NOMO-1 treated with dmso at 0.1 percent for 144 hours (cell line): ENCODE measurements around the gene GPATCH3.
"Not testable (repeated sequence)": the region's sequence is repeated elsewhere in the genome, so short reads cannot be mapped to it uniquely, and the experiment has no call there.

Source experiments
- DNase-seq: peaks from one replicate; lab custom pipeline; 2025; ENCODE audit not compliant: unreplicated experiment; lab: John Stamatoyannopoulos, UW

The GPATCH3 gene, protein sequence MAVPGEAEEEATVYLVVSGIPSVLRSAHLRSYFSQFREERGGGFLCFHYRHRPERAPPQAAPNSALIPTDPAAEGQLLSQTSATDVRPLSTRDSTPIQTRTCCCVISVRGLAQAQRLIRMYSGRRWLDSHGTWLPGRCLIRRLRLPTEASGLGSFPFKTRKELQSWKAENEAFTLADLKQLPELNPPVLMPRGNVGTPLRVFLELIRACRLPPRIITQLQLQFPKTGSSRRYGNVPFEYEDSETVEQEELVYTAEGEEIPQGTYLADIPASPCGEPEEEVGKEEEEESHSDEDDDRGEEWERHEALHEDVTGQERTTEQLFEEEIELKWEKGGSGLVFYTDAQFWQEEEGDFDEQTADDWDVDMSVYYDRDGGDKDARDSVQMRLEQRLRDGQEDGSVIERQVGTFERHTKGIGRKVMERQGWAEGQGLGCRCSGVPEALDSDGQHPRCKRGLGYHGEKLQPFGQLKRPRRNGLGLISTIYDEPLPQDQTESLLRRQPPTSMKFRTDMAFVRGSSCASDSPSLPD

DNA sequence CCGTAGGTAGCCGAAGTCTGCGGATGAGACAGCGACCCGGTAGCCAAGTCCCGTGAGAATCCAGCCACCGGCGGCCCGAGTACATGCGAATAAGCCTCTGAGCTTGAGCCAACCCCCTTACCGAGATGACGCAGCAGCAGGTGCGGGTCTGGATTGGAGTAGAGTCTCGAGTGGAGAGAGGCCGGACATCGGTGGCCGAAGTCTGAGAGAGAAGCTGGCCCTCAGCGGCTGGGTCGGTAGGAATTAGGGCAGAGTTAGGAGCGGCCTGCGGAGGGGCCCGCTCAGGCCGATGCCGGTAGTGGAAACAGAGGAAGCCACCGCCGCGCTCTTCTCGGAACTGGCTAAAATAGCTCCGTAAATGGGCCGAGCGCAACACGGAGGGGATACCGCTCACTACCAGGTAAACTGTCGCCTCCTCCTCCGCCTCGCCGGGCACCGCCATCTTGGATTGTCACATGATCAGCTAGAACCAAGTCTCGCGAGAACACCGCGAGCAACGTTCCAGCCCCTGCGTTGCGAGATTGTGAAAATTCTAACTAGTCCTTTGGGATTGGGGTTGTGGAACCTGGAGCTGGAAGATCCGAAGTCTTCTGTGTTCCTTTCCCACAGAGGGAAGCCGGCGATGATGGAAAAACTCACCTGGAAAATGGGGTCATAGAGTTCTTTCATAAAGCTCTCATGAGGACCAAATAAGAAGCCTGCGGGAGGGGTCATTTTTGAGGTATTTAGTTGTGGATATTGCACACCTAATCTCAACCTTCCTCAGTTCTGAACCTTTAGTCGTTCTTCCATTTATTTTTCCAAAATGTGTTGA, at the start of gene GPATCH3:
Gene GPATCH3, minus strand, starts transcription at position 467 of the 814 bp plus-strand sequence. Its CDS starts 25 bp downstream, at position 442.
- DNase-seq: peak; percentile 56

DNA sequence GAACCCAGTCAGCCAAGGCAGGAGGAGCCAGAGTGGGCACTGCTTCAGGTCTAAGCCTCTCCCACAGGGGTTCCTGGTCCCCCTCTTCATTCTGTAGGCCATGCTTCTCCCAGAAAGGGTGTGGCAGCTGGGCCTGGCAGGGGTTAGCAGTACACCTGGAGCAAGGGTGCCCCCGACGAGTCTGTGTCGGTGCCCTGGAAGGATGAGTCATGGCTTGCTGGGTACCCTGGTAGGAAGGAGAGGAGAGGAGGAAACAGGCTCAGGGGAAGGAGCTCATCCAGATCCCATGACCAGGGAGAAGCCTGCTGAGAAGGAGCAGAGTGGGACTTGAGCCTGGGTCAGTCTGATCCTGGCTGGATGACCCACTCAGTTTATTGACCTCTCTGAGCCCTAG, 49.7 kb upstream of the GPATCH3 start:
- DNase-seq: no peak

DNA sequence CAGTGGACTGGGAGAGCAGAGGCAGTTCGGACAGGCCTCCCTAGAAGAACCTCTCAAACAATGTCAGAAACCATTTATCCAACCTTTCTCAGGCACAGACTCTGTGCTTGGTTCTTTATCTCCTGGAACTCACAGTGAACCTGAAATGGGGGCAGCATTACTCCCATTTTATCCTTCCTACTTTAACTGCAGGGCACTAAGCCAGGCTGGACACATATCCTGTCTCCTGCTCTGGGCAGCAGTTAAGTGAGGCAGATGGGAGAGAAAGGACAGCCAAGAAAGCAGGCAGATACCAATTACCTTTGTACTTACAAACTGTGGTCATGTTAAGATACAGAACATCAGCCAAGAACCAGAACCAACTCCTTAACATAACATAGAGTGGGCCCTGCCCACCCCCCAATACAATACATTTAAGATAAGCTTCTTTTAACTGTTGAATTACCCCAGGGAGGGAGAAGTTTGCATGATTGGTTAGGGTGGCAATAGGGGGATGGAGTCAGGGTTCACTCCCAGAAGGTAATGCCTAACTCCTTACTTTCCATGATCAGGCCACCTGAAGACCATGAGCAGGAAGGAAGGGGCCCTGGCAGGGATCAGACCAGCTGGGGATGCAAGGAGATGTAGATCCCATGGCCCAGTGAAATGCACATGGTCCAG, 49.1 kb upstream of the GPATCH3 start:
- no peak for DNase-seq

DNA sequence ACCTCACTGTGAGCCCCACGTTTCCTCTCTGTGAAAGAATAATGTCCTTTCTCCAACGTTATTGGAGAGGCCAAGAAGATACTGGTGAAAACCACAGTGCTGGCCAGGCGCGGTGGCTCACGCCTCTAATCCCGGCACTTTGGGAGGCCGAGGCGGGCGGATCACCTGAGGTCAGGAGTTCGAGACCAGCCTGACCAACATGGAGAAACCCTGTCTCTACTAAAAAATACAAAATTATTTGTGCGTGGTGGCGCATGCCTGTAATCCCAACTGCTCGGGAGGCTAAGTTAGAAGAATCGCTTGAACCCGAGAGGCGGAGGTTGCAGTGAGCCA, 48.4 kb upstream of the GPATCH3 start:
- not testable (repeated sequence) for DNase-seq

DNA sequence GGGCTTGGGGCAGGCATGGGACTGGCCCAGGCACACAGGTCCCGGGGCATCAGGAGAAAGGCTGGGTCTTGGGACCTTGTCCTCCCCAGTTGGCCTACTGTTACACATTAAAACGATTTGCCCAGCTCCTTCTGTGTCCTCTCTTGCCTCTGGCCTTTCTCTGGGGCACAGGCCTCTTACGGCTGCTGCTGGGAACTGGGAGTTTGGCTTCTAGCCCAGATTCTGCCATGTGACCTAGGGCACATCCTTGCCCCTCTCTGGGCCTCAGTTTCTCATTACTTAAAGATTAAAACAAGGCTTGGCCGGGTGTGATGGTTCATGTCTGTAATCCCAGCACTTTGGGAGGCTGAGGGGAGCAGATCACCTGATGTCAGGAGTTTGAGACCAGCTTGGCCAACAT, 46.0 kb upstream of the GPATCH3 start:
- no peak for DNase-seq

DNA sequence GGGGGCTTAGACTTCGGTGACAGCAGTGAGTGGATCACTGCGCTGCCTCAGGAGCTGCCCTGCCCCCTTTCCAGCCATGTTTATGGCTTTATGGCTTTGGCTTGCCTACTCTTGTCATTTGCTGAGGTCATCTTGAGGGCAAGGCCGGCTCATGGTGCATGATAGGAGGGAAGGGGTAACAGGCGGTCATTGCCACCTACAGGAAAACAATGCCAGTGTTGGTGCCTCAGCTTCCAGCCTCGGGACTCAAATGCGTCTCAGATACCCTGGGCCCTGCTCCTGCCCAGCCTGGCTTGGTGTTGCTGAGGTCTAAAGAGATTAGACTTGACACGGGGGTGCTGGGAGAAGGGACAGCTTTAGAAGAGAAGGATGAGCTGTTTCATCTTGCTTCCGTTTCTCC, 45.5 kb upstream of the GPATCH3 start:
- DNase-seq: no peak

DNA sequence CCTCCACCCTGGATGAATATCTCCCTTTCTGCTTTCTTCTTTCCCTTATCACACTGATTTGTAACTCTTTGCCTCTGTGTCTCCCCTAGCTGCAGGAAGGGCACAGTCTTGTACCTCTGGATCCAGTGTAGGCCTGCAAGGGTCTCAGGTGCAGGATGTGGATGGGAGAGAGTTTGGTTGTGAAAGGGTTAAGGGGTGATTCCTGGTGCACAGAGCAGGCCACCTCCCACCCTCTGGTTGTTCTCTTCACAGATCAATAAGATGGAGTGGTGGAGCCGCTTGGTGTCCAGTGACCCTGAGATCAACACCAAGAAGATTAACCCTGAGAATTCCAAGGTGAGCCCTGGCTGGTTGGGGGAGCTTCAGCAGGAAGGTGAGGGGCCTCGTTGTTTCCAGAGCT, 44.9 kb upstream of the GPATCH3 start:
- DNase-seq: no peak

DNA sequence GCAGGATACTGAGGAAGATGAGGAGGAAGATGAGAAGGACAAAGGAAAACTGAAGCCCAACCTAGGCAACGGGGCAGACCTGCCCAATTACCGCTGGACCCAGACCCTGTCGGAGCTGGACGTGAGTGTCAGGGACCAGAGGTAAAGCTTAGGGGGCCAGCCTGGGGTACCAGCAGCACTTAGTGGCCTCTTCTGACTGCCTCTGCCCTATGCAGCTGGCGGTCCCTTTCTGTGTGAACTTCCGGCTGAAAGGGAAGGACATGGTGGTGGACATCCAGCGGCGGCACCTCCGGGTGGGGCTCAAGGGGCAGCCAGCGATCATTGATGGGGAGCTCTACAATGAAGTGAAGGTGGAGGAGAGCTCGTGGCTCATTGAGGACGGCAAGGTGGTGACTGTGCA, 42.4 kb upstream of the GPATCH3 start:
- no peak for DNase-seq

DNA sequence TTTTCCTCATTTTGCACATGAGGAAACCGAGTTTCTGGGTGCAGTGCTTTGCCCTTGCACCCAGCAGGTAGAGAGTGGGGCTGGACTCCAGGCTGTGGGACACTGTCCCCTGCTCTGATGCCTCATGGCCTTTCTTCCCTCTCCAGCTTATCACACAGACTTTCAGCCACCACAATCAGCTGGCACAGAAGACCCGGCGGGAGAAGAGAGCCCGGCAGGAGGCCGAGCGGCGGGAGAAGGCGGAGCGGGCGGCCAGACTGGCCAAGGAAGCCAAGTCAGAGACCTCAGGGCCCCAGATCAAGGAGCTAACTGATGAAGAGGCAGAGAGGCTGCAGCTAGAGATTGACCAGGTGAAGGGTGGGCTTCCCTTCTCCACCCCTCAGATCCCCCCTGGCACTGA, 41.0 kb upstream of the GPATCH3 start:
- no peak for DNase-seq

DNA sequence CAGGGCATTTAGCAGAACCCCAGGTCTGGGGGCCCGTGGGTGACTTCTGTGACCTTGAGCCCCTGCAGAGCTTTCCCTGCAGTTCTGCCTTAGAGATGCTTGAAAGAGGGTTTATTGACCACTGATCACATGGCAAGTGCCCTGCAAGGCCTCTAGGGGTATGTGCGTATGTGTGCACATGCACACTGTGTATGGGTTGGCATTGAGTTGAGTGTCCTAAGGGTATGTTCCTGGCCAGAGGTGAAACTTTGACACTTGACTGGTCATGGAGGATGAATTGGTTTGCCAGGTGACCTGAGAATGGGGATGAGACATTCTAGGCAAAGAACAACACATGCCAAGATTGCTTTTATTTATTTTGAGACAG, 38.4 kb upstream of the GPATCH3 start:
- no peak for DNase-seq

DNA sequence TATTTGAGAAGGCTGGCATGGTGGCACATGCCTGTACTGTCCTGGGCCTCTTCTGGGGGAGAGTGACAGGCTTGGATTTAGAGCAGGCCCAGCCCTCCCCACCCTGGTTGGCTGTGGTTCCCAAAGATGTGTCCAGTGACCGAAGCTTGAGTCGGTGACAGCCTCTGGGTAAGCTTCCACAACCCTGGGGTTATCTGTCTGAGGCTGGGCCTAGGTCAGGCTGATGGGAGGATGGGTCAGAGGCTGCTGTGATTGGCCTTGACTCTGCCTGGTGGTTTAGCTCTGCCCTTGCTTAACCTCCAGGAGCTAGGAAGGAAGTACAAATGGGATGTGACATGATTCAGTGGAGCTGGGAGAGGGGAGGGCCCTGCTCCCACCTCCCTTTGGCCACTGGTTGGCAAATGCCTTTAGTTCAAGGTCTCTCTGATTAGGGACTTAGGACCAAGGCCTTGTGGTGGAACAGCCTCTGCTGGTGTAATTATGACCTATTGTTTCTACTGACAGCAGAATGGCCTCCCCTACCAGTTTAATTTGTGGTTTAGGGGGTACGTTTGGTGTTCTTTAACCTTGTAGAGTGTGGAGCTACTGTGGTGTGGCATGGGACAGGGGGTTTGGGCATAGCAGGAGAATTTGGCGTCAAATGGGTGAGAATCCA, 37.9 kb upstream of the GPATCH3 start:
- DNase-seq: no peak

DNA sequence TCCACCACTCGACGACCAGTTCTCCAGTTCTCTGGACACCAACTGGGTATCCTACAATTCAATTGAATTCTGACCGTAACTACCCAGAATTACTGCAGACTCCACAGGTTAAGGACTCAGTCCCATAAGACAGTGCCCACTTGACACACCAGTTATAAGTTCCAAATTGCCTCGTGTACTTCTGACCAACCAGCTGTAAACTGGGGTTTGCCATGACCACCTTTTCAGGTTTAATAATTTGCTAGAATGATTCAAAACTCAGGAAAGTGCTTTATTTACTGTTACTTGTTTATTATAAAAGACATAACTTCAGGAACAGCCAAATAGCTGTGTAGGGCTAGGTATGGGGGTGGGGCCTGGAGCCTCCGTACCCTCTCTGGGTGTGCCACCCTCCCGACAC, 36.6 kb upstream of the GPATCH3 start:
- DNase-seq: no peak

DNA sequence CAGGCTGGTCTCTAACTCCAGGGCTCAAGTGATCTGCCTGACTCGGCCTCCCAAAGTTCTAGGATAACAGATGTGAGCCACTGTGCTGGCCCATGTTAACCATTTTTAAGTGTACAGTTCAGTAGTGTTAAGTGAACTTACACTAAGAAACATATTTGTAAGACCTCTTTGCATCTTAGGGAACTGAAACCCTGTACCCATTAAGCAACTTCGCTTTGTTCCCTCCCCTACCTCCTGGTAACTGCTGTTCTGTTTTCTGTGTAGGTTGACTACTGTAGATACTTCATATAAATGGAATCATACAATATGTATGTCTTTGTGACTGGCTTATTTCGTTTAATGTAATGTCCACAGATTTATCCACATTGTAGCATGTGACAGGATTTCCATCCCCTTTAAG, 32.3 kb upstream of the GPATCH3 start:
- peak; percentile 76 for DNase-seq

DNA sequence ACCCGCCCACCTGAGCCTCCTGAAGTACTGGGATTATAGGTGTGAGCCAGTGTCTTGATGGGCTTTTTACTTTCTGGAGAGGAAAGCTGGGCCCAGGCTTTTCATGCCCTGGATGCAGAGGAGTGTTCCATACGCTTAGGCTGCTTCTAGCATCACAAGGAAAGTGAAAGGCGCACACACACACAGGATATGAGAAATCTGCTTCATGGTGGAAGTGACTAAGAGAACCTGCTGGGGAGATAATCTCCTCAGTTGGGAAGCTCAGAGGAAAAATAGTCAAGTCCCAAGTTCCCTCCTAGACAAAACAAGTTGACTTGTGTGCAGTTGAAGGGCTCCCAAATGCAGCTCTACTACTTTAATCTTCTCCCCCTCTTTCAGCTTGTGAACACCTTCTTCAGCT, 23.4 kb upstream of the GPATCH3 start:
- DNase-seq: no peak

DNA sequence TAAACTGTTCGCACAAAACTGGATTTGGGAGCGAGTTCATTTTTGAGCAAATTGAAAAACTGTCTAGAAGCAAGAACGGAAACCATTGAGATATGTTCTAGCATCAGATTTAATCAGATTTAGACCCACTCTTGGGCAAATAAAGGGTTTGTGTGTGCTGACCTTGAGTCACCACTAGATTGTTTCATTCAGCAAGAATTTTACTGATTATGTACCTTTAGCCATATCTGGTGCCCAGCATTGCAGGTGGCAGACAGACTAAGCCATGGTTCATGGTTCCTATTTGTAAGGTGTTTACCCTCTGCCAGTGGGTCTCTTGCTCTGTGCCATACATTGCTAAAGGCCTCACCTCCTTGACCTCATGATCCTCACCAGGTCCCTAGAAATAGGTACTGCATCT, 22.6 kb upstream of the GPATCH3 start:
- DNase-seq: no peak

DNA sequence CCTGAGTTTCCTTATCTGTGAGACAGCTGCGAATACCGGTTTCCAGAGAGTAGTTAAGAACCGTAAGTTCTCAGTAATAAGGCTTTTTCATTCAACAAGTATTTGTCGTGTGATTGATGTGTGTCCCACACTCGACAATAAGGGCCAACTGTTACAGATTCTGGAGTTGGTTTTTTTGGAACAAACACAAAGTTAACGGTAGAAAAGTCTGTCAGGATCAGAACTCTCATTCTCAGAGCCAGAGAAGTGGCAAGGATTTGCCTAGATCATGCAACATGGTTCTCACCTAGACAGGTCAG, 22.1 kb upstream of the GPATCH3 start:
- no peak for DNase-seq

DNA sequence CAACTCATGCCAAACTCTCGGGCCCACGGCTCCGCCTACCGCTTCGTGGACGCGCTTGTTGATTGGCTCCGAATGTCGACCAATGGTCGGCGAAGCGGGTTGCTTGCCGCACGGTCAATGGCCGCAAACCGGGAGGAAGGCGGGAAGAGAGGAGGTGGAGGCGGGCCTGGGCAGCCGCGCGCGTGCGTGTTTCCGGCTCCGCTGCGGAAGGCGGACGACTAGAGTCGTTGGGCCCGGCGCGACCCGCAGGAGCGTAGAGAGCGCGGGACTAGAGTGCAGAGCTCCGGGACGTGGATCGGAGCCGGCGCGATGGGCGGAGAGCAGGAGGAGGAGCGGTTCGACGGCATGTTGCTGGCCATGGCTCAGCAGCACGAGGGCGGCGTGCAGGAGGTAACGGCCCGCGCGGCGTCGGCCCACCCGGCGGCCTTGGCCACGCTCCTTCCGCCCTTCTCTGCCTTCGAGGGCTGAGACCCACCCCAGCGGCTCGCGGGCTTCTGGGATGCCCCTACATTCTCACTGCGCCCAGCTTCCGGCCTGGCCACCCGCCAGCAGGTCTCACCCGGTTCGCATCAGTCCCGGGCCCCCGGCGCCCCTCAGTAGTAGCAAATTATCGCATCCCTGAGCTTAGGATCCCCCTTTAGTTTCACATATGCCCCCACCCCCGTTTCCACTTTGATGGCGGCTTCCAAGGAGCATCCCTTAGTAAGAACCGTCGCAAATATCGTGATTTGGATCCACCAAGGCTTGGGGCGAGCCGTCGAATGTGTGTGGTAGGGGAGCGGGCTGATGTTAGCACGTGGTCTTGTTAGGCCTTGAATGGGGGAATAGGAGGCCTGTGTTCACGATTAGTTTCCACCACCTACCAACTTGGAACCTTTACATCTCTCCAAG, 21.5 kb upstream of the GPATCH3 start, which contains the start of gene NUDC:
Gene NUDC, plus strand, starts transcription at position 204 of the 891 bp plus-strand sequence. Its CDS starts 106 bp downstream, at position 310.
- peak; percentile 96 for DNase-seq

DNA sequence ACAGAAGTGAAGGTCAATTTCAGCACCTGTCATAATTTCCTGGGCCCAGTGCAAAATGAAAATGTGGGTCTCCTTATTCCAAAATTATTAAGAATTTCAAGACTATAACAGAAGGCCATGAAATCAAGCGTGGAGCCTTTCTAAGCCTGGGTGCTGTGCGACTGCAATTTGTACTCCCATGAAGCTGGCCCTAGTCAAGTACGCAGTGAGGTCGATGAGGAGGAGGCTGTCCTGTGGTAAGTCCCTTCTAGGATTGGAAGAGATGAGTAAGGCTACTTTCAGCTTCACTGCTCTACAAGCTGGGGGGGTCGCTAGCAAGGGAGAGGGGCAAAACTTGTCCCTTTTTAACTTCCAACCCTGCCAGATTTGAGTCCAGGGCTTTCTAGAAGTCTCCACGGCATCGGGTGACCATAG, 20.9 kb upstream of the GPATCH3 start:
- no peak for DNase-seq

DNA sequence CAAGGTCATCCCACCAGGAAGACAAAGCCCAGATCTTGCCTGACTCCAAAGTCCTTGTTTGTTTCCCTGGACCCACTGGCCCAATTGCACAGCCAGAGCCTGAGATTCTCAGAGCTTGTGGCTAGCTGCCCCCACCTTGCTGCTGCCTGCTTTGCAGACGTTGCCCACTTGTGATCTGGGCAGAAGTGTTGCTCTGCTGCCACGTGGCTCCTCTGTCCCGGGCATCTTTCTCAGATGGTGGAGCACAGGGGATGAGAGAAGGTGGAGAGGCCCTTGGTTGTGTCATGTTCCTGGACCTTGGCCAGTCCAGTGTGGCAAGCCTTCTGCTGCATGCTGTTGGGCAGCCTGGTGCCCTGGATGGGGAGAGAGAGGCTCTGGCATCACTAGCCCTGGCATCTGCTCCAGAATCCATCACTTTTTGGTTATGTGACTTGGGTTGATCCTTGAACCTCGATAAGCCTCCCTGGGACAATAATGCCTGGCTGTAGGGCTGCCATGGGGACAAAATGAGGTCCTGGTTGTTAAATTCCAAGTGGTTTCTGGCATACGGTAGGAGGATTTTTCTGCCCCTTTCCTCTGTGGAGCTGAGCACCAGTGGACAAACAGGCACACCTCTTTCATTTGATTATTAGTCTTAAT, 15.1 kb upstream of the GPATCH3 start:
- DNase-seq: no peak
